HepG2 (cell line): ENCODE results near the gene ZNF512B. TPM values are rescaled to one million over a fixed set of nuclear protein-coding genes. Genes with fewer than 3 reads are reported as not detected.

ENCODE experiments used
- ATAC-seq: fragments of 200-7000 bp; cut with Tn5 transposase; 3 replicates; pipeline ENCODE4 v1.9.1; 2020; ENCODE audit warnings: mild to moderate bottlenecking, moderate library complexity
- BruUV-seq: library from RNA; stranded (reverse); fragments of 400-500 nt; replicated peaks from 2 replicates; lab custom pipeline; 2021; lab: Mats Ljungman, UMichigan
- CTCF ChIA-PET: fragments of 300-600 bp; formaldehyde crosslinking; extraction: SDS; loops from one replicate; lab custom pipeline; 2021; ENCODE audit warnings: low total read pairs, inconsistent platforms, low intra/inter-chr PET ratio; lab: Yijun Ruan, JAX
- POLR2A ChIA-PET: fragments of 350-600 bp; sonication (Branson Sonifier 250); formaldehyde crosslinking; loops from one replicate; lab custom pipeline; 2020; ENCODE audit warnings: antibody characterized with exemption, inconsistent platforms; lab: Yijun Ruan, JAX
- DNase-seq: peaks from one replicate; pipeline ENCODE4 v3.0.0-alpha.2; 2015; ENCODE audit warnings: low spot score
- FAIRE-seq: peaks from 3 replicates; lab custom pipeline; 2011; peaks lifted over from hg19 to GRCh38; lab: Jason Lieb, UNC
- H2AFZ ChIP-seq: one replicate; pipeline ENCODE4 v1.6.1; 2011; ENCODE audit warnings: low read length, inconsistent platforms
- H3K27ac ChIP-seq: fragments of 300-600 bp; 3 replicates; pipeline ENCODE4 v1.8.0; 2011; ENCODE audit warnings: mixed run types, mild to moderate bottlenecking, mixed read lengths, low read length, inconsistent platforms; ENCODE audit not compliant: insufficient read depth; ENCODE audit errors: extremely low read length
- H3K27me3 ChIP-seq, 2 experiments: fragments of 200-600 bp in 1 of 2; 2 replicates in 1 of 2; 3 replicates in 1 of 2; pipeline versions ENCODE4 v1.6.0 to v1.8.0; 2011; ENCODE audit warnings: low read length in 2 of 2, mild to moderate bottlenecking in 2 of 2, moderate library complexity in 2 of 2, inconsistent platforms in 1 of 2; ENCODE audit not compliant: insufficient read depth in 2 of 2, control insufficient read depth in 1 of 2
- H3K36me3 ChIP-seq, 2 experiments: fragments of 200-600 bp in 1 of 2; replicated peaks in 1 of 2; 2 replicates in 1 of 2; 3 replicates in 1 of 2; pipeline versions ENCODE4 v1.5.1 to v1.8.0; 2011; ENCODE audit warnings: low read length in 2 of 2, inconsistent platforms in 1 of 2; ENCODE audit not compliant: insufficient read depth in 2 of 2, control insufficient read depth in 1 of 2
- H3K4me1 ChIP-seq: 2 replicates; pipeline ENCODE4 v1.5.1; 2012; ENCODE audit warnings: low read length, inconsistent platforms; ENCODE audit not compliant: insufficient read depth
- H3K4me2 ChIP-seq: 2 replicates; pipeline ENCODE4 v1.6.0; 2011; ENCODE audit warnings: low read depth, low read length, inconsistent platforms
- H3K4me3 ChIP-seq, 3 experiments: fragments of 200-600 bp in 1 of 3; sonication (generic), shearing (Covaris generic) in 1 of 3; replicated peaks in 1 of 3; 2 replicates each; pipeline ENCODE4 v1.5.1; 2011 to 2016; ENCODE audit warnings: low read length in 3 of 3, inconsistent platforms in 2 of 3, low read depth in 2 of 3, mild to moderate bottlenecking in 2 of 3, control low read depth in 1 of 3, mixed read lengths in 1 of 3; ENCODE audit not compliant: insufficient read depth in 1 of 3
- H3K79me2 ChIP-seq: one replicate; pipeline ENCODE4 v1.6.1; 2011; ENCODE audit warnings: low read length, inconsistent platforms; ENCODE audit not compliant: insufficient read depth
- H3K9ac ChIP-seq: 2 replicates; pipeline ENCODE4 v1.6.0; 2011; ENCODE audit warnings: mild to moderate bottlenecking, low read depth, low read length, inconsistent platforms; ENCODE audit not compliant: insufficient read depth
- H3K9me3 ChIP-seq: 2 replicates; pipeline ENCODE4 v1.5.1; 2012; ENCODE audit warnings: mild to moderate bottlenecking, low read length
- H4K20me1 ChIP-seq: 2 replicates; pipeline ENCODE4 v1.6.0; 2011; ENCODE audit warnings: inconsistent platforms, mild to moderate bottlenecking, low read length, moderate library complexity; ENCODE audit not compliant: insufficient read depth
- PCBP1 ChIP-seq: fragments of 200-400 bp; formaldehyde crosslinking; IDR thresholded peaks from 2 replicates; pipeline ENCODE4 v1.6.1; 2017; ENCODE audit warnings: mild to moderate bottlenecking, low read depth, low read length, borderline replicate concordance
- ZFP91 ChIP-seq: sonication (generic); formaldehyde crosslinking; IDR thresholded peaks from 2 replicates; pipeline ENCODE4 v1.9.0; 2022; ENCODE audit warnings: missing genetic modification reagents, mild to moderate bottlenecking, borderline replicate concordance
- ZMYM4 ChIP-seq: sonication (generic); formaldehyde crosslinking; IDR thresholded peaks from 2 replicates; pipeline ENCODE4 v1.8.1; 2023; ENCODE audit warnings: mild to moderate bottlenecking, missing genetic modification reagents
- ZNF879 ChIP-seq: sonication (generic); formaldehyde crosslinking; IDR thresholded peaks from 2 replicates; pipeline ENCODE4 v1.8.1; 2023; ENCODE audit warnings: missing genetic modification reagents
- WGBS: methylation state at CpG from one replicate; pipeline ENCODE4 v1.1.6; 2017; ENCODE audit warnings: low lambda C conversion rate; 5-methylcytosine and 5-hydroxymethylcytosine counted together
- in situ Hi-C: cut with HindIII; loops from 2 replicates; pipeline ENCODE4 v1.10.0; 2017; ENCODE audit warnings: low pct_unique_long_range_greater_than_20kb; ENCODE audit not compliant: extremely low pct_ligation_motif_present
- intact Hi-C: fragments of 100-400 bp; cut with micrococcal nuclease; formaldehyde crosslinking; loops from one replicate; pipeline ENCODE4 v1.10.0; 2022; ENCODE audit not compliant: unreplicated experiment
- polyA plus RNA-seq, 8 experiments: library from polyadenylated mRNA; depleted of rRNA in 3 of 8; stranded (reverse) in 7 of 8; unstranded in 1 of 8; fragments of >200 nt; fragmentation: Illumina TruSeq in 4 of 8; extraction: Trizol in 4 of 8; gene quantifications; 2 replicates each; pipeline versions ENCODE4 v1.2.1 to v1.2.3, GENCODE V29; 2011 to 2016; ENCODE audit warnings: low read depth in 4 of 8, missing spikeins in 1 of 8, mixed read lengths in 1 of 8; ENCODE audit not compliant: insufficient read depth in 1 of 8
- total RNA-seq, 5 experiments: library from RNA; depleted of rRNA; stranded (reverse); fragments of >200 nt; fragmentation: Illumina TruSeq; extraction: Trizol; gene quantifications; 2 replicates each; pipeline ENCODE4 v1.2.3, GENCODE V29; 2016; ENCODE audit warnings: low read depth in 1 of 5

ZNF512B gene
- total and polyA plus RNA-seq, 2 of the 13 experiments (the other 11 are each of a cell fraction or from before 2014, with no cell fraction given), result 11.5 to 30.6 TPM

GRCh38 chr20:63961664-63962425, 7.9 kb downstream of the ZNF512B start:
- no peak overlapping the region for H3K9ac ChIP-seq
- H3K4me1 ChIP-seq, result peaks cover 24% of the 10 kb centered on the region
- no peak for DNase-seq
- FAIRE-seq, result no peak
- H4K20me1 ChIP-seq, result no peaks in the 10 kb centered on the region; the same call in 1 of the 2 replicates
- in situ Hi-C loops, result no loop called here
- TF ChIP-seq ZNF879 (CRISPR knock-in tag) (no peak), ZFP91 (peak; percentile 25; the same call in 1 of the 2 replicates), PCBP1 (0 out of 2 replicates have a peak, but pooled peaks have one; percentile 26), ZMYM4 (no peak)
- TF ChIP-seq, all 625 proteins: peak for 2
- Histone ChIP-seq H3K36me3 (peaks cover 51 to 55% of the 10 kb centered on the region in 2 experiments; a peak in 4 of 5 replicates), H2AFZ (no peak overlapping the region), H3K9me3 (no peaks in the 10 kb centered on the region), H3K27me3 (no peaks in the 10 kb centered on the region), H3K4me3 (no peak overlapping the region), H3K4me2 (no peak overlapping the region), H3K27ac (no peak overlapping the region), H3K79me2 (no peaks in the 10 kb centered on the region)
- ChIA-PET POLR2A (no interaction called here), CTCF (no interaction called here)
- intact Hi-C loops, result loop anchor here (10.0 kb wide), 1 partner anchor 1597 kb away; the partner anchor contains the start of gene LAMA5
- 97% methylated on average over 26 of the region's 26 CpGs for WGBS
- BruUV-seq, result no TSS peak
- no peak for ATAC-seq
